Keratinocyte (primary cell): ENCODE results near the gene MED26.

ENCODE experiments used
- CTCF ChIP-seq, 3 experiments: IDR thresholded peaks in 1 of 3; conservative IDR thresholded peaks in 1 of 3; optimal IDR thresholded peaks in 1 of 3; 2 replicates in 2 of 3; 3 replicates in 1 of 3; pipeline versions ENCODE3 to v1.5.1; 2011; ENCODE audit warnings: low read length in 3 of 3, mild to moderate bottlenecking in 3 of 3, moderate library complexity in 2 of 3, control low read depth in 1 of 3, inconsistent platforms in 1 of 3; ENCODE audit not compliant: insufficient read depth in 2 of 3; ENCODE audit errors: extremely low read depth in 1 of 3
- EZH2 ChIP-seq: IDR thresholded peaks from one replicate; pipeline ENCODE4 v1.6.1; 2012; ENCODE audit warnings: inconsistent platforms, mild to moderate bottlenecking, low read length, moderate library complexity

GRCh38 chr19:16628984-16629691 is 1.1 kb upstream of the MED26 start:
- no peak for TF ChIP-seq CTCF (optimal IDR thresholded peaks at IDR 0.05 in 1 of 3, IDR thresholded peaks at IDR 0.05 in 1 of 3, conservative IDR thresholded peaks at IDR 0.05 in 1 of 3; ENCODE audit: extremely low read depth in 1 of 3, insufficient read depth in 2 of 3, low read length in 3 of 3)
- TF ChIP-seq EZH2, result no peak
